NCI-H82 (cell line): ENCODE measurements around the gene CTIF.
"Not testable (repeated sequence)": the region's sequence is repeated elsewhere in the genome, so short reads cannot be mapped to it uniquely, and the experiment has no call there.

ENCODE experiments used
- DNase-seq: peaks from one replicate; lab custom pipeline; 2025; lab: John Stamatoyannopoulos, UW

The CTIF gene

GRCh38 chr18:48868468-48869466 lies 329.9 kb downstream of the CTIF start:
- DNase-seq, result no peak

GRCh38 chr18:48869591-48869990 lies 330.8 kb downstream of the CTIF start:
- DNase-seq, result no peak

- not testable (repeated sequence) for DNase-seq
These were observed 332.1 kb downstream of the CTIF start for GRCh38 chr18:48870926-48871325.

GRCh38 chr18:48871391-48872166 lies 332.7 kb downstream of the CTIF start:
- no peak for DNase-seq

- no peak for DNase-seq
These were observed 333.7 kb downstream of the CTIF start for GRCh38 chr18:48872234-48873145.

- no peak for DNase-seq
These were observed 335.4 kb downstream of the CTIF start for GRCh38 chr18:48874233-48874632.

GRCh38 chr18:48874701-48875162 lies 335.9 kb downstream of the CTIF start:
- no peak for DNase-seq

GRCh38 chr18:48875314-48875941 lies 336.6 kb downstream of the CTIF start:
- no peak for DNase-seq

GRCh38 chr18:48875942-48876511 lies 337.2 kb downstream of the CTIF start:
- DNase-seq, result no peak

- no peak for DNase-seq
These were observed 337.8 kb downstream of the CTIF start for GRCh38 chr18:48876590-48876989.

GRCh38 chr18:48877941-48878340 lies 339.1 kb downstream of the CTIF start:
- DNase-seq, result no peak

- DNase-seq, result no peak
These were observed 339.6 kb downstream of the CTIF start for GRCh38 chr18:48878471-48878870.

- no peak for DNase-seq
These were observed 340.2 kb downstream of the CTIF start for GRCh38 chr18:48879008-48879431.

GRCh38 chr18:48880931-48881330 lies 342.1 kb downstream of the CTIF start:
- DNase-seq, result peak; percentile 58

GRCh38 chr18:48882379-48882778 lies 343.5 kb downstream of the CTIF start:
- DNase-seq, result no peak

- DNase-seq, result no peak
These were observed 345.5 kb downstream of the CTIF start for GRCh38 chr18:48884306-48884705.

- DNase-seq, result no peak
These were observed 345.9 kb downstream of the CTIF start for GRCh38 chr18:48884771-48885170.

- DNase-seq, result no peak
These were observed 346.6 kb downstream of the CTIF start for GRCh38 chr18:48885266-48885923.

- DNase-seq, result no peak
These were observed 347.1 kb downstream of the CTIF start for GRCh38 chr18:48885924-48886400.
